Prostate gland (tissue), 2 donors: ENCODE data around the gene HOXA1.

ENCODE experiments used
- POLR2A ChIP-seq: fragments of 450-650 bp; IDR thresholded peaks from one replicate; pipeline ENCODE4 v1.6.1; 2016; ENCODE audit warnings: antibody characterized with exemption, mild to moderate bottlenecking
- POLR2AphosphoS5 ChIP-seq: sonication (generic); formaldehyde crosslinking; IDR thresholded peaks from one replicate; pipeline ENCODE4 v1.6.1; 2017; ENCODE audit warnings: antibody characterized with exemption
- TF ChIP-seq, protein P1 (sequence below), 4 experiments: fragments of 200-600 bp in 2 of 4; fragments of 450-650 bp in 2 of 4; sonication (generic) in 2 of 4; IDR thresholded peaks; 1 replicate in 3 of 4; 2 replicates in 1 of 4; pipeline ENCODE4 v1.5.1; 2016 to 2019; ENCODE audit warnings: antibody characterized with exemption in 4 of 4, mild to moderate bottlenecking in 2 of 4, moderate library complexity in 2 of 4

DNA sequence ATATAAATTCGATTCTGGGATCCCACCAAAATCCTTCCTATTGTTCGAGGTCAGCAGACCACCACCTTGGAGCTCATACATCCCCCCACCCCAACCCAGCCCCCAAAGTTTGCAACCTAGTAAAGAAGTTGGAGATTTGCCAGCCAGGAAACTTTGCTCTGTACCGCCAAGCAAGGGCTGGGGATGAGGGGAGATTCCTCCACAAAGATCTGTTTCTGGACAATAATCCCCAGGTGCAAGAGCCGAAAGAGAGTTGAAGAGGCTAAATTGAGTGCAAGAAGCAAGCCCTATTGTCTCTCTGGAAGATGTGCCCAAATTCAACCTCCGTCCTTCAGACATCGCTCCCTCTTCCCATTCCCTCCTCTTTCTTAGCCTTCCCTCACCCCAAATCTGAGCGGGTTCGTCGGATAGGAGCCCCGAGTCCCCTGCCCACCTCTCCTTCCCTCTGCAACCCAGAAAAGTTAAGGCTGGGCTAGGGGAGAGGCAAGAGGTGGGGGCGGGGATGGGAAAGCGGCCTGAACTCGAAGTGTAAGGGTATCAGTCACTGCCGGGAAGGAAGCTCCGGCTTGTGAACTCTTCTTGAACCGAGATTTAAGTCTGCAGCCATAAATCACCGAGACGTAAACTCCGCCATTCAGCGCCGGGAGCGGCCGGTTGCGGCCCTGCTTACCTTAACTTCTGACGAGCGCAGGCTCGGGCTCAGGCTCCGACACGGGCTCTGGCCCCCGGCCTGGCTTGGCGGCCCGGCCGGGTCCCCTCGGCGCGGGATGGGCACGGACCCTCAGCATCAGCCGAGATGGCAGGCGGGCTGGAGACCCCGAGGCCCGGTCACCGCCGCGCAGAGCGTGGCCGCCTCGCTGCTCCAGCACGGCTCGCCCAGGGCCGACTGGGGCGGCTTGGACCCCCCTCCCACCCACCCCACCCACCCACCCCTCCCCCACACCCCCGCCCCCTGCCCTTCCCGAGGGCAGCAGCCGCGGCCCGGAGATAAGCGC lies 17.5 kb upstream of the HOXA1 start:
- TF ChIP-seq POLR2A: peak; percentile 65
- TF ChIP-seq, protein P1, sequence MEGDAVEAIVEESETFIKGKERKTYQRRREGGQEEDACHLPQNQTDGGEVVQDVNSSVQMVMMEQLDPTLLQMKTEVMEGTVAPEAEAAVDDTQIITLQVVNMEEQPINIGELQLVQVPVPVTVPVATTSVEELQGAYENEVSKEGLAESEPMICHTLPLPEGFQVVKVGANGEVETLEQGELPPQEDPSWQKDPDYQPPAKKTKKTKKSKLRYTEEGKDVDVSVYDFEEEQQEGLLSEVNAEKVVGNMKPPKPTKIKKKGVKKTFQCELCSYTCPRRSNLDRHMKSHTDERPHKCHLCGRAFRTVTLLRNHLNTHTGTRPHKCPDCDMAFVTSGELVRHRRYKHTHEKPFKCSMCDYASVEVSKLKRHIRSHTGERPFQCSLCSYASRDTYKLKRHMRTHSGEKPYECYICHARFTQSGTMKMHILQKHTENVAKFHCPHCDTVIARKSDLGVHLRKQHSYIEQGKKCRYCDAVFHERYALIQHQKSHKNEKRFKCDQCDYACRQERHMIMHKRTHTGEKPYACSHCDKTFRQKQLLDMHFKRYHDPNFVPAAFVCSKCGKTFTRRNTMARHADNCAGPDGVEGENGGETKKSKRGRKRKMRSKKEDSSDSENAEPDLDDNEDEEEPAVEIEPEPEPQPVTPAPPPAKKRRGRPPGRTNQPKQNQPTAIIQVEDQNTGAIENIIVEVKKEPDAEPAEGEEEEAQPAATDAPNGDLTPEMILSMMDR (IDR thresholded peaks at IDR 0.05): no peak
- peak; percentile 80 for TF ChIP-seq POLR2AphosphoS5
